ENCODE results near the gene DRC7. TPM values are rescaled to one million over a fixed set of nuclear protein-coding genes. Genes with fewer than 3 reads are reported as not detected.

Gene DRC7
- total and polyA plus RNA-seq, 9 of the 15 experiments (the other 6 are each of a cell fraction or from before 2014, with no cell fraction given), result 0.04 to 0.33 (median 0.12) TPM; not detected in 3

DNA sequence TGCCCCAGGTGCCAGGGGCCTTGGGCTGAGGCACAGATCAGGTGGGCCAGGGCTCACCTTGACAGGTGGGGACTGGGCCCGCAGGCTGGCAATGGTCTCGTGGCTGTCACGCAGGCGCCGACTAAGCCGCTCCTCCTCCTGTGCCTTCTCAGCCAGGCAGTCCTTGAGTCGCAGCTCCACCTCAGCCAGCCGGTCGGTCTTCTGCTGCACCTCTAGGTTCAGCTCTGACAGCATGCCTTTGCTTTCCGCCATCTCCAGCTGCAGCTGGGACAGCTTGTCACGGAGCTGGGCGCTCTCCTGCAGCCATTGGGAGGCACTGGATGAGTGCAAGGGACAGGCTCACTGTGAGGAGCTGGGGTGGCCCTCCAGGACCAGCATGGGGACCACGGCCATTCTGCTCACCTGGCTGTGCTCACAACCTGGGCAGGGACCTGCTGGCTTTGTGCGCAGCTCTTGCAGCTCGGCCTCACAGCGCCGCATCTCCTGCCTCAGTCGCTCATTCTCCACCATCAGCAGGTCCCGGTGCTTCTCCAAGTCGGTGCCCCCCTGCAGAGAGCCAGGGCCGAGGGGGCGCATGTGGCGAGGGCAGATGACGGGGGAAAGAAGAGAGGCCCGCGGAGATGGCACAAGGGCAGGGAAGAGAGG is 76.7 kb downstream of the DRC7 start:
- FAIRE-seq, result no peak
- intact Hi-C loops (cut with micrococcal nuclease) (no loop called here), in situ Hi-C loops (cut with MboI) (no loop called here)
- Histone ChIP-seq H3K27ac (ENCODE audit: extremely low read depth, low read depth, low read length) (no peak overlapping the region), H3K36me3 (ENCODE audit: control insufficient read depth, insufficient read depth, low read length) (peaks cover 71% of the 10 kb centered on the region), H3K4me3 (no peak overlapping the region), H4K20me1 (replicated peaks; ENCODE audit: control insufficient read depth, insufficient read depth, low read length) (no peaks in the 10 kb centered on the region), H3K4me1 (replicated peaks in 1 of 2; ENCODE audit: control insufficient read depth in 2 of 2, insufficient read depth in 2 of 2, low read length in 2 of 2) (peaks cover 0 to 7% of the 10 kb centered on the region in 2 experiments; a peak in 2 of 5 replicates), H3K79me2 (ENCODE audit: control insufficient read depth, insufficient read depth, low read length) (no peaks in the 10 kb centered on the region), H3K4me2 (ENCODE audit: insufficient read depth, low read length) (no peak overlapping the region), H3K27me3 (ENCODE audit: control insufficient read depth in 2 of 2, insufficient read depth in 2 of 2, low read length in 2 of 2) (no peaks in the 10 kb centered on the region), H3K9me3 (replicated peaks; ENCODE audit: control insufficient read depth, insufficient read depth, low read depth, low read length) (no peaks in the 10 kb centered on the region), H3K9me1 (ENCODE audit: control insufficient read depth, insufficient read depth, low read length) (no peaks in the 10 kb centered on the region), H3K9ac (ENCODE audit: insufficient read depth in 1 of 2, low read depth in 2 of 2, low read length in 2 of 2) (no peak overlapping the region), H2AFZ (ENCODE audit: low read depth, low read length) (no peak overlapping the region)
- CTCF ChIA-PET (ENCODE audit: low intra/inter-chr PET ratio), result no interaction called here
- no peak for ATAC-seq
- DNase-seq (ENCODE audit: extremely low read depth in 1 of 4, low spot score in 3 of 4), result no peak
- no TSS peak for BruUV-seq (replicated peaks)
- POLR2A ChIA-PET, result interaction anchor here (0.8 kb wide), 1 partner anchor 13 kb away, joined by 5 read pairs; no protein-coding TSS in a partner anchor
- TF ChIP-seq POLR2G (IDR thresholded peaks at IDR 0.05; ENCODE audit: low read depth, low read length), result peak; percentile 44
- TF ChIP-seq BACH1 (tag; IDR thresholded peaks at IDR 0.05), result no peak
- WGBS (ENCODE audit: insufficient coverage, low coverage, missing lambda C conversion rate), result 91% methylated on average over 26 of the region's 26 CpGs

GRCh38 chr16:57773019-57773418 is 78.4 kb downstream of the DRC7 start:
- WGBS (ENCODE audit: insufficient coverage, low coverage, missing lambda C conversion rate), result 71% methylated on average over 10 of the region's 11 CpGs
- no peak overlapping the region for H2AFZ ChIP-seq (ENCODE audit: low read depth, low read length)
- H3K27ac ChIP-seq (ENCODE audit: extremely low read depth, low read depth, low read length), result no peak overlapping the region
- intact Hi-C loops (cut with micrococcal nuclease) (no loop called here), in situ Hi-C loops (cut with MboI) (no loop called here)
- DNase-seq (ENCODE audit: extremely low read depth in 1 of 4, low spot score in 3 of 4), result no peak
- no peak overlapping the region for H3K4me3 ChIP-seq
- no peak for FAIRE-seq
- no TSS peak for BruUV-seq (replicated peaks)
- peaks cover 0 to 3% of the 10 kb centered on the region in 2 experiments; a peak in 1 of 5 replicates for H3K4me1 ChIP-seq (replicated peaks in 1 of 2; ENCODE audit: control insufficient read depth in 2 of 2, insufficient read depth in 2 of 2, low read length in 2 of 2)
- no peaks in the 10 kb centered on the region for H3K9me1 ChIP-seq (ENCODE audit: control insufficient read depth, insufficient read depth, low read length)
- ChIA-PET CTCF (ENCODE audit: low intra/inter-chr PET ratio) (no interaction called here), POLR2A (no interaction called here)
- no peak overlapping the region; a peak in 1 of 4 replicates for H3K9ac ChIP-seq (ENCODE audit: insufficient read depth in 1 of 2, low read depth in 2 of 2, low read length in 2 of 2)
- no peak overlapping the region for H3K4me2 ChIP-seq (ENCODE audit: insufficient read depth, low read length)
- no peaks in the 10 kb centered on the region for H3K27me3 ChIP-seq (ENCODE audit: control insufficient read depth in 2 of 2, insufficient read depth in 2 of 2, low read length in 2 of 2)
- no peaks in the 10 kb centered on the region for H3K79me2 ChIP-seq (ENCODE audit: control insufficient read depth, insufficient read depth, low read length)
- H4K20me1 ChIP-seq (replicated peaks; ENCODE audit: control insufficient read depth, insufficient read depth, low read length), result no peaks in the 10 kb centered on the region
- ATAC-seq, result no peak
- peaks cover 65% of the 10 kb centered on the region; the same call in 2 of the 3 replicates for H3K36me3 ChIP-seq (ENCODE audit: control insufficient read depth, insufficient read depth, low read length)
- no peaks in the 10 kb centered on the region for H3K9me3 ChIP-seq (replicated peaks; ENCODE audit: control insufficient read depth, insufficient read depth, low read depth, low read length)
- TF ChIP-seq NFYB (IDR thresholded peaks at IDR 0.05; ENCODE audit: extremely low read depth, insufficient read length), result no peak
- no peak for TF ChIP-seq CREM (IDR thresholded peaks at IDR 0.05; ENCODE audit: low read depth)
- TF ChIP-seq ZNF707 (CRISPR knock-in tag; conservative IDR thresholded peaks at IDR 0.05), result no peak
- TF ChIP-seq ZNF263 (CRISPR knock-in tag; IDR thresholded peaks at IDR 0.05; ENCODE audit: borderline replicate concordance), result no peak
- no peak for TF ChIP-seq MAFF (IDR thresholded peaks at IDR 0.05; ENCODE audit: low read length)
- TF ChIP-seq FOSL1 (tag; conservative IDR thresholded peaks at IDR 0.05), result no peak
- TF ChIP-seq RBM25 (IDR thresholded peaks at IDR 0.05; ENCODE audit: low read depth, low read length, severe bottlenecking), result no peak
